Measurements from ENCODE around the gene RNF220.

GRCh38 chr1:44565833-44566232, 160.8 kb downstream of the RNF220 start:
- TF ChIP-seq CTCF (IDR thresholded peaks at IDR 0.05): no peak
- no peak for TF ChIP-seq EZH2phosphoT487 (IDR thresholded peaks at IDR 0.05; ENCODE audit: borderline replicate concordance, low read depth)
- TF ChIP-seq RCOR1 (IDR thresholded peaks at IDR 0.05; ENCODE audit: low read length): no peak
- TF ChIP-seq JUND (IDR thresholded peaks at IDR 0.05): no peak
- TF ChIP-seq SMC3 (IDR thresholded peaks at IDR 0.05; ENCODE audit: low read depth, low read length): no peak
- TF ChIP-seq EP300 (IDR thresholded peaks at IDR 0.05; ENCODE audit: borderline replicate concordance in 1 of 2, low read depth in 1 of 2, low read length in 1 of 2): no peak
- no peak for TF ChIP-seq TAF1 (IDR thresholded peaks at IDR 0.05; ENCODE audit: borderline replicate concordance, low read depth, low read length)
- TF ChIP-seq SIN3A (IDR thresholded peaks at IDR 0.05; ENCODE audit: borderline replicate concordance, low read depth, low read length): no peak
- no peak for TF ChIP-seq RXRA (IDR thresholded peaks at IDR 0.05; ENCODE audit: borderline replicate concordance, low read depth)
- TF ChIP-seq GABPA (IDR thresholded peaks at IDR 0.05; ENCODE audit: low read depth): no peak
- no peak for TF ChIP-seq USF2 (IDR thresholded peaks at IDR 0.05; ENCODE audit: borderline replicate concordance, low read depth, low read length)
- TF ChIP-seq POLR2AphosphoS5 (IDR thresholded peaks at IDR 0.05; ENCODE audit: low read depth, low read length): no peak
- TF ChIP-seq RAD21 (IDR thresholded peaks at IDR 0.05; ENCODE audit: low read length): no peak

Data from SK-N-SH (cell line).